Stimulated activated CD8-positive, alpha-beta memory T cell treated with anti-CD3 and anti-CD28 coated beads, Interleukin-7, amount 100 ng/mL, for 1 hour (primary cell): ENCODE measurements around the gene SPIRE1.
"Not testable (repeated sequence)": the region's sequence is repeated elsewhere in the genome, so short reads cannot be mapped to it uniquely, and the experiment has no call there.

Experiments
- DNase-seq, 2 donors: peaks; one replicate each; pipeline ENCODE4 v3.0.0-alpha.2; 2020; ENCODE audit warnings: low read depth in 2 of 2

SPIRE1 gene

DNA sequence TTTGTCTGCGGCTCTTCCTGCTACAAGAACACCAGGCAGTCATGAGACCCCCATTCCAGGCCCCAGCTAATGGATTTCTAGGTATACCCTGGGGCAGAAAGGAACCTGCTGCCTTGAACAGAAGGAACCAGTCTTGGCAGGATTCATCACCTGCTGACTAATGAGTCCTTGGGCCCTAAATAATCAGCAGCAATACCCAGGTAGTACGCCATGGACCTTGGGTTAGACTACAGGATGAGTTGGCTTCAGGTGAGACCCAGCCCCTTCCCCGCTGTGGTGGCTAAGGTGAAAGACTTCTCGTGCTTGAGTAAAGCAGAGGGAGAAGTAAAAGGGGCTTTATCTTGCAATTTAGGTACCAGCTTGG, 105.0 kb downstream of the SPIRE1 start:
- no peak for DNase-seq

GRCh38 chr18:12551943-12552878, 105.7 kb downstream of the SPIRE1 start:
- not testable (repeated sequence) for DNase-seq

- DNase-seq = not testable (repeated sequence)
Observed at GRCh38 chr18:12551466-12551865, 106.4 kb downstream of the SPIRE1 start.

GRCh38 chr18:12543697-12544096, 114.2 kb downstream of the SPIRE1 start:
- DNase-seq = no peak

DNA sequence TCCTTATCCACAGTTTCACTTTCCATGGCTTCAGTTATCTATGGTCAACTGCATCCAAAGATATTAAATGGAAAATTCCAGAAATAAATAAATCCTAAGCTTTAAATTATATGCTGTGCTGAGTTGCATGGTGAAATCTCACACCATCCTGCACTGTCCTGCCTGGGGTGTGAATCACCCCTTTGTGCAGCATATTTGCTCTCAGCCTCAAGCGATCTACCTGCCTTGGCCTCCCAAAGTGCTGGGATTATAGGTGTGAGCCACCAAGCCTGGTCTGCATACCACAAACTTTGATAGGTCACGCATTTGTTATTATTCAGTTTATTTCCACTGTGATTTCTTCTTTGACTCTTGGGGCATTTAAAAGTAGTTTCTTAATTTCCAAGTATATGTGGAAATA, 117.2 kb downstream of the SPIRE1 start:
- DNase-seq = no peak

DNA sequence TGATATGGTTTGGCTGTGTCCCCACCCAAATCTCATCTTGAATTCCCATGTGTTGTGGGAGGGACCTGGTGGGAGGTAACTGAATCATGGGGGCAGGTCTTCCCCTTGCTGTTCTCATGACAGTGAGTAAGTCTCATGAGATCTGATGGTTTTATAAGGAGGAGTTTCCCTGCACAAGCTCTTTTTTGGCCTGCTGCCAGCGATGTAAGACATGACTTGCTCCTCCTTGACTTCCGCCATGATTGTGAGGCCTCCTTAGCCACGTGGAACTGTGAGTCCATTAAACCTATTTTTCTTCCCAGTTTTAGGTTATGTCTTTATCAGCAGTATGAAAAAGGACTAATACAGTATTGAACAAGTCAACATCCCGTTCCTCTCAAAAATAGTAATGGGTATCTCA, 118.7 kb downstream of the SPIRE1 start:
- not testable (repeated sequence) for DNase-seq

- DNase-seq = no peak
Observed at GRCh38 chr18:12534820-12535219, 123.1 kb downstream of the SPIRE1 start.

GRCh38 chr18:12532661-12533060, 125.2 kb downstream of the SPIRE1 start:
- no peak for DNase-seq

DNA sequence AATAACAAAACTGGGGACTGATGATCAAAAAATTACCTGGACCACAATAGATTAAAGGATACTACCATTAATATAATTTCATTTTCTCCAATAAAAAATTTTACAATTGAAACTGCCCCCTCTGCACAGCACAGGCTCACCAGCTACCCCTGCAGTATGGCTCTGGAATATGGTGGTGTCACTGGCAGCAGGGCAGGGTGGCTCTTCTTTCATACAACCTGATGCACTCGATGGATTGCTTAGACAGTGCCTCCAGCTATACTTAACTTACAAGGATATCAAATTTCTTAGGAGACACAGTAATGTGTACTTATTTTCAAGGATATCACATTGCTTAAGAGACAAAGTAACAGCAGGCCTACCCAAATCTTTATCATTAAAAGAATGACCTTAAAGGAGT, 126.2 kb downstream of the SPIRE1 start:
- DNase-seq = no peak

DNA sequence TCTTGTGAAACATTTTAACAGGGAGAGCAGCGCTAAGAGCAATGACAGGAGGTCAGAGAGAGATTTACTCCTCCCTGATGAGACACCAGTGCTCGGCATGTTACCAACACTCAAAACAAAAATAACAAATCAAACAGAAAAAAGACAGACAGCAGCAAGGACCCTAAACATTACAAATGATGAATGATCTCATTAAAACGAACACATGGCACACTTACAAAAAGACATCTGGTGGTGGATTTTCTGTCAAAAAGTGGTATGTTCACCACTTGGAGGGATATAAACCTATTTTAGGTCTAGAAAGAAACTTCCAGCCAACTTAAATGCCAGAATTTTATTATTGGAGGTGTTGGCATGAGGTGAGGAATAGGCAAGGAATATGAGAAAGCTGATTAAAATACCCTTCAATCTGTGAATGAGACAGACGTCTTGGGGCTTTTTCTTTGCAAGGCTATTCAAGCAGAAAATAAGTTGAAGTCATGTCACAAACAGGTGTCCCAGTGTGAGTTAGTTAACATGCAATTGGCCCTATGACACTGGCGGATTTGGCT, 137.4 kb downstream of the SPIRE1 start:
- DNase-seq = no peak

DNA sequence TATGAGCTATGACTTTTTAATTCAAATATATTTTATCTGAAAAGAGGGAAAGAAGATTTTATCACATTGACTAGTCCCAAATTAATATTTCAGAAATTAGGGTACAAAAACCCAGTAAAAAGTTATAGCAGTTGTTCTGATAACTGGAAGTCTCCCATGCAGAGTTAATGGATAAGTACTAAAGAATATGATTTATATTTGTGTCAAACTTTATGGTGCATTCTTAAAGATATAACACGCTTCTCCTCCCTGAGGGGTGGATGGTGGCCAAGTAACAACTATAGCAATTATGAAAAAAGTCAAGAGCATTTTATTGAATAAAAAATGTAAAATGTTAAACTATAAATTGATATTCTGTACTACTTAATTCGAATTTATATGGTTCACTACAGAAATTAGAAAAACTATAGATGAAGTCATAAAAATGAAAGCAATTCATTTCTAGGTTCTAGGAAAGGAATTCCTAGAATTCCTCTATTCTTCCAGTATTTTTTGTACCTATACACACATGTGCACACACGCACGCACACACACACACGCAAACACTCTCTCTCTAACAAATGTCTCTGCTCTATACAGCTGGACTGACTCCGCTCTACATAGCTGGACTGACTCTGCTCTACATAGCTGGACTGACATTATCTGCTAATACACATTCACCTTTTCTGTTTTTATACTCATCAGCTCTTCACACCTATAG, 138.9 kb downstream of the SPIRE1 start:
- no peak for DNase-seq

GRCh38 chr18:12518326-12518725, 139.6 kb downstream of the SPIRE1 start:
- no peak for DNase-seq

DNA sequence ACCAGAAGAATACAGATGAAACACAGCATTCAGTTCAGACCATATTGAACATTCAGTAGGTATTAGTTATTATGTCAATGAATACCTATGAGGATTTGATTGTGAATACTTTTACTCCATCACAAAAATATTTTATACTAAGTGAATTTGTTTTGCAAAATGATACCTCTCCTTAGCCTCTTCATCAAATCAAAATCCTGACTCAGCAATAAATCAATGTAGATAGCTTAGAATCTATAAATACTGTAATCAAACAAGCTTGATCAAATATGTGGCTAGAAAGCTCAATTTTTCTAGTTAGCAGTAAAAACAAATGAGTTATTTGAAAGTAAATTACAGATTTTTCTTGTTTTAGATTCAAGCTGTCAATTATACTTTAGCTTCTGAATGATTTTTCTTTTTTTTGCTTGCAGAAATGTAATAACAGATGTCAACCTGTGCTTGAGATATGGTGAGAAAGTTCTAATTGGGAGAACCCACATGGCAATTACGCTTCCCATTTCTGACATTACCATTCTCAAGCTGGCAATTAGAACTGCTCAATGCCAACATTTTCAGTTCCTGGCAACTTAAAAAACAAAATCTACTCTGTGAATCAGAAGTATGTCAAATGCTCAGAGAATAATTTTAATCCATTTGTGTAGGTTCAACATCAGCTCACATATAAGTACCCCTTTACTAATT, 140.6 kb downstream of the SPIRE1 start:
- DNase-seq = no peak

- no peak for DNase-seq
Observed at GRCh38 chr18:12516049-12516630, 141.8 kb downstream of the SPIRE1 start.

GRCh38 chr18:12515550-12515949, 142.4 kb downstream of the SPIRE1 start:
- DNase-seq = no peak

DNA sequence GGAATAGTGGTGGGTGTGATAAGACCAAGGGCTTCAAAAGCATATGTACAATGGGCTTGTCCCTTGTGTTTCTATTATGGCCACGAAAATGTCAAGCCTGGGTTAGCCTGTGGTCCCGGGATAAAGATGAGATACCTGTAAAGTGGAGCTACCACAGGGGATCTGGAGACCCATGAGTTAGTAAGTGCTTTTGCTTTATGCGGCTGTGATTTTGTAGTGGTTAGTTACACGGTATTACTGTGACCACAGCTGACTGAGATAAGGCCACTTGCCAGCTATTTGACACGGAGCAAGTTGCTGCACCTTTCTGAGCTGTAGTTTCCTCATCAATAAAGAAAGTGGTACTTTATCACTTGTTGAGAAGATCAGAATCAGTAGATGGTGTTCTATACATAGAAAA, 150.9 kb downstream of the SPIRE1 start:
- DNase-seq = no peak

GRCh38 chr18:12500986-12501385, 156.9 kb downstream of the SPIRE1 start:
- DNase-seq = no peak

DNA sequence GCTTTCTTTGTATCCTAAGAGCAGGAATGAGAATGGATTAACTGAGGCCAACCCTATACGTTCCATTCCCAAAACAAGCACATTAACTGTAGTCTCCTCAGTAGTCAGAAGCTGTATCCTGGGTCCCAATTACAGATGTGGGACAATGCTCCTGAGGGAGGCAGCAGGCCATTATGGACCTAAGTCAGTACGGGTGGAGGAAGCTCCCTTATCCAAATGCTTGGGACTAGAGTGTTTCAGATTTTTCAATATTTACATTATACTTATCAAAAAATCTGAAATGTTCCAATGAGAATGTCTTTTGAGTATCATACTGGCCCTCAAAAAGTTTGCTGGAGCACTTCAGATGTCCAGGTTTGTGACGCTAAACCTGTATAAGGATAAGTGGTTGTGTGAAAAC, 160.1 kb downstream of the SPIRE1 start:
- DNase-seq = no peak

DNA sequence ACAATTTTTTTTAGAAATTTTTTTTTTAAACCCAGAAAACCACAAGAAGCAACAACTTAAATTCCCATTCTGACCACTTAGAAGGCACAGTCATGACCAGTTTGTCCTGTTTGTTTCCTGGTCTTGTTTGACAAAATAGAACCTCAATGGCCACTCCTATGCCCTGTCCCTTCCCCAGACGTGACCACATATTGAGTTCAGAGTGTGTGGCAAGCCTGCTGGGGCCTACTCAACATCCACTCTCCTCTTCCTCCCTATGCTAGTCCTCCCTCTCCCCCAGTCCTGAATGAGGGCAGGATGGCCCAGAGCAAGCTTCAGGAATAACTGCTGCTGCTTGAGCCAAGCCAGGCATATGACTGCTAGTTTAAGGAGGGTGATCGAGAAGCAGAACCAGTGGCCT, 160.6 kb downstream of the SPIRE1 start:
- no peak for DNase-seq

GRCh38 chr18:12492907-12493306, 165.0 kb downstream of the SPIRE1 start:
- no peak for DNase-seq

GRCh38 chr18:12491611-12492435, 166.1 kb downstream of the SPIRE1 start:
- DNase-seq = no peak
